Activated naive CD4-positive, alpha-beta T cell (primary cell): Measurements from ENCODE around the gene PERM1.
"Not testable (repeated sequence)": the region's sequence is repeated elsewhere in the genome, so short reads cannot be mapped to it uniquely, and the experiment has no call there.

ENCODE experiments used
- DNase-seq, 4 experiments: peaks; one replicate each; lab custom pipeline; 2025; lab: John Stamatoyannopoulos, UW

The PERM1 gene

GRCh38 chr1:997993-998744 lies 16.3 kb upstream of the PERM1 start:
- no peak for DNase-seq

DNA sequence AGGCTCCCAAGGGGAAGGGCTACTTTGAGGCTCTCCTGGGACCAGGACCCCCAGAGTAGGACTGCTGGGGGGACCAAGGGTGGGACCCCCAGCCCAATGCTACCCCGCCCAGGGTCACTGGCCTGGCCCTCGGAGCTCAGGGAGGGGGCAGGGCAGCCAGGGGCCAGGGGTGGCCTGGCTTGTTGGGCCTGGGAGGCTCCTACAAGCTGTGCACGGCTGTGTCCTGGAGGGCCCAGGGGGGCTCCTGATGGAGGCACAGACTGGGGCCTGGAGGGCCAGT lies 15.8 kb upstream of the PERM1 start:
- no peak for DNase-seq

DNA sequence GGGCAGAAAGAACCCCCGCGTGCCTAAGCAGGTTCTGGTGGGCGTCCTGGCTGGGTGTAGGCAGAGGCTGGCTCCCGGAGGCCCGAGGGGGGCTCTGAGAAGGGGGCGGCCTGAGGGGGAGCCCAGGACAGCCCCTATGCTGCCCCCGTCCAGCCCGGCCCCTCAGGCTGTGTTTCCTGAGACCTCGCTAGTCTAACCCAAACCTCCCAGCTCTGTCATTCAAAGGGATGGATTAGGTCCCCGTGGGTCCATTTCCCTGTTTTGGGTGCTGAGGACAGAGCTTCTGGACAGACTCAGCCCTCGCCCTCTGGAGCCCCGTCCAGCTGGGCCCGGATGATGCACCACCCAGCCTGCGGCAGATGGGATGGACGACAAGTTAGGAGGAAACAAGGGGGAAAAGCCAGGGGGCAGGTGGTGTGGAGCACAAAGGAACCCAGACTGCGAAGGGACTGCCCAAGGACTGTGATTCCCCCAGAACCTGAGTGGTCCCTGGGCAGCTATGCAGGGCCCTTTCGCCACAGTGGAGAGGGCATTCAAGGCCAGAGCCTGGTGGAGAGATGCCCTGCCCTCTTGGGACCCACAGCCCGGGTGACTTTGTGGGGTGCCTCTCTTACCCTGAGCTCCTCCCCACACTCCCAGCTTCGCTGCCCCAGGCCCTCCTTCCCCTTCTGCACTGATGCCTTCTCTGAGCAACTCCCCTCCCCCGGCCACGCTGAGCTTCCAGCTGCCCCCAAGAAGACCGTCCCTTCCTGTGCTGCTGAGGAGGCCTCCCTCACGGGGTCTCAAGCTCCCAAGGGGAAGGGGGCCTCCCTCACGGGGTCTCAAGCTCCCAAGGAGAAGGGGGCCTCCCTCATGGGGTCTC lies 15.2 kb upstream of the PERM1 start:
- no peak for DNase-seq

DNA sequence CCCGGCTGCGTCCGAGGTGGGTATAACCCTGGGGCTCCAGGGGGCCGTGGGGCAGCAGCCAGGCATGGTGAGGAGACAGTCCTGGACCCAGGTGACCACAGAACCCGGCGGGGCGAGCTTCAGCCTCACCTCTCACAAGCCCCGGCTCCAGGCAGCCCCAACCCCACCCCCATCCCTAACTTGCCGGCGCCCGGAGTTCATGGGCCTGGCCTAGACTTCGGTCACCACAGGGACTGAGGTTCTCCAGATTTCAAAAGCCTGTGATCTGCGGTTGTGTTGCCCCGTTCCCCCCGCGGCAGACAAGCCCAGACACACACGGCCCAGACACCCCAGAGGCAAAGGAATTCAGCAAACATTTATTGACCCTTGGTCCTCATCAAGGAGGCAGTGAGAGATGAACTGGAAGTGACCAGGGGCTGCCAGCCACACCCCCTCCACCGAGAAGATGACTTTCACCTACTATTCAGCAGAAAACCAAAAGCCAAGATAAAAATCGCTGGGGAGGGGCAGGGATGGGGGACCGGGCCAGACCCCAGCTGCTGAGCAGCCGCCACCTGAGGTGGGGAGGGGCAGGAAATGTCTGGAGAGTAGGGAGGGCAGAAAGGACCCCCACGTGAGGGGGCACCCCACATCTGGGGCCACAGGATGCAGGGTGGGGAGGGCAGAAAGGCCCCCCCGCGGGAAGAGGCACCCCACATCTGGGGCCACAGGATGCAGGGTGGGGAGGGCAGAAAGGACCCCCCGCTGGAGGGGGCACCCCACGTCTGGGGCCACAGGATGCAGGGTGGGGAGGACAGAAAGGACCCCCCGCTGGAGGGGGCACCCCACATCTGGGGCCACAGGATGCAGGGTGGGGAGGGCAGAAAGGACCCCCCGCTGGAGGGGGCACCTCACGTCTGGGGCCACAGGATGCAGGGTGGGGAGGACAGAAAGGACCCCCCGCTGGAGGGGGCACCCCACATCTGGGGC lies 14.1 kb upstream of the PERM1 start:
- DNase-seq: no peak

GRCh38 chr1:994546-994945 lies 12.7 kb upstream of the PERM1 start:
- DNase-seq: not testable (repeated sequence)

DNA sequence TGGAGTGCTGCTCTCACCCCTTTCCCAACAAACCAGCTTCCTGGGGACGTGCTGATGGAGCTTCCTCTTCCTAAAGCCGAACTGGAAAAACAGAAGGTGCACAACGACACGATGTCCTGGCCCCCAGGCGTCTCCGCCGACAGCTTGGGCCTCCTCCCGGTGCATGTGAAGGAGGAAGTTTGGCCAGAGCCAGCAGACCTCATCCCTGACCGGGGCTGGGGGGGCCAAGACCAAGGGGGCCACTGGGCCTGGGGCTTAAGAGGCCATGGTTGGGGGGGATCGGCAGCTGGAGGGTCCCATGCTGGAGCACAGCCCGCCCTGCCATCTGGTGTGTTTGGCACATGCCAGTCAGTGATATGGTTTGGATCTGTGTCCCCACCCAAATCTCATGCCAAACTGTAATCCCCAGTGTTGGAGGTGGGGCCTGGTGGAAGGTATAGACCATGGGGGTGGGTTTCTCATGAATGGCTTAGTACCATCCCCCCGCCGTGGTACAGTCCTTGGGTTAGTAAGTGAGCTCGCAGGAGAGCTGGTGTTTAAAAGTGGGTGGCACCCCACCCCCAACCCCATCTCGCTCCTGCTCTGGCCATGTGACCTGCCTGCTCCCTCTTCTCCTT lies 11.6 kb upstream of the PERM1 start:
- DNase-seq: no peak

DNA sequence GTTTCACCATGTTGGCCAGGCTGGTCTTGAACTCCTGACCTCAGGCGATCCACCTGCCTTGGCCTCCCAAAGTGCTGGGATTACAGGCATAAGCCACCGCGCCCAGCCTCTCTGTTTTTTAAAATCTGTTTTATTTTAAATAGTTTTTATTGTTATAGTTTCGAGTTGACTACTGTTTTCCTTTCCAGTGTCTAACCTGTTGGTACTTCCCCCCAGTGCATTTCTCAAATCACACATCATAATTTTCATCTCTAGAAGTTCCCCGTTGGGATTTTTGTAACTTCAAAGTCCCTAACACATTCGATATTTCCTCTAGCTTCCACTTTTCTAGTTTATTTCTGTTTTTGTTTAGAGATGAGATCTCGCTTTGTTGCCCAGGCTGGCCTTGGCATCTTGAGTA lies 10.5 kb upstream of the PERM1 start:
- DNase-seq: no peak

DNA sequence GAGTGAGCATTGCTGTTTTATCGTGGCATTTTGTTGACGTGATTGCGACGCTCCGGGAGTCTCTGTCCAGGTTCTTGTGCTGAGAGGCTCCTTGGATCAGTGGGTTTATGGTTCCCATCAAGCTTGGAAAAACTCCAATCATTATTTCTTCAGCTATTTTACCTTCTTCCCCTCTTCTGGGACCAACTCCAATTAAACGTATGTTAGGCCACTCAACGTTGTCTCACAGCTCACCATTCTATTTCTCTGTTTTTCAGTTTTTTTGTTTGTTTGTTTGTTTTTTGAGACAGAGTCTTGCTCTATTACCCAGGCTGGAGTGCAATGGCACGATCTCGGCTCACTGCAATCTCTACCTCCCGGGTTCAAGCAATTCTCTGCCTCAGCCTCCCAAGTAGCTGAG lies 10.0 kb upstream of the PERM1 start:
- no peak for DNase-seq

DNA sequence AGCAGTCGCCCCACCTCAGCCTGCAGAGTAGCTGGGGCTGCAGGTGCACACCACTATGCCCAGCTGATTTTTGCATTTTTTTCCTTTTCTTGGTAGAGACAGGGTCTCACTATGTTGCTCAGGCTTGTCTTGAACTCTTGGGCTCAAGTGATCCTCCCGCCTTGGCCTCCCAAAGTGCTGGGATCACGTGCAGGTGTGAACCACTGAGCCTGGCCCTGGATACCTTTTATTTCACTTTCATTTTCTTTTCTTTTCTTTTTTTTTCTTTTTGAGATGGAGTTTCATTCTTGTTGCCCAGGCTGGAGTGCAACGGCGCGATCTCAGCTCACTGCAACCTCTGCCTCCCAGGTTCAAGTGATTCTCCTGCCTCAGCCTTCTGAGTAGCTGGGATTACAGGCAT lies 9.4 kb upstream of the PERM1 start:
- DNase-seq: not testable (repeated sequence)

- DNase-seq: not testable (repeated sequence)
Observed at GRCh38 chr1:988061-988460, 6.2 kb upstream of the PERM1 start.

DNA sequence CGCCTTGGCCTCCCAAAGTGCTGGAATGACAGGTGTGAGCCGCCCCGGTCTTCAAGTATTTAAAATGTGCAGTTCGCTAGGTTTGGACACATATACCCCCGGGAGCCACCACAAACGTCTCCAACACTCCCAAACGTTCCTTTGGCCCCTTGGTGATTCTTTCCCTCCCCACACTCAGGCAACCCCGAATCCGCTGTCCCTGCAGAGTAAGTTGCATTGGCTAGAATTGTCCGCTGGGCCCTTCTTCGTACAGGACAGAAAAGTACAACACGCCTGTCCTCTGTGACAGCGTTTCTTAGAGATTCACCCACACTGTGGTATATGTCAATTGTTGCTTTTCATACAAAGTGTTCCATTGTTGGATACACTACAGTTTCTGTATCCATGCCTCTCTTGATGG lies 3.2 kb upstream of the PERM1 start:
- DNase-seq: no peak

- DNase-seq: no peak
Observed at GRCh38 chr1:984476-984814, 2.6 kb upstream of the PERM1 start.

DNA sequence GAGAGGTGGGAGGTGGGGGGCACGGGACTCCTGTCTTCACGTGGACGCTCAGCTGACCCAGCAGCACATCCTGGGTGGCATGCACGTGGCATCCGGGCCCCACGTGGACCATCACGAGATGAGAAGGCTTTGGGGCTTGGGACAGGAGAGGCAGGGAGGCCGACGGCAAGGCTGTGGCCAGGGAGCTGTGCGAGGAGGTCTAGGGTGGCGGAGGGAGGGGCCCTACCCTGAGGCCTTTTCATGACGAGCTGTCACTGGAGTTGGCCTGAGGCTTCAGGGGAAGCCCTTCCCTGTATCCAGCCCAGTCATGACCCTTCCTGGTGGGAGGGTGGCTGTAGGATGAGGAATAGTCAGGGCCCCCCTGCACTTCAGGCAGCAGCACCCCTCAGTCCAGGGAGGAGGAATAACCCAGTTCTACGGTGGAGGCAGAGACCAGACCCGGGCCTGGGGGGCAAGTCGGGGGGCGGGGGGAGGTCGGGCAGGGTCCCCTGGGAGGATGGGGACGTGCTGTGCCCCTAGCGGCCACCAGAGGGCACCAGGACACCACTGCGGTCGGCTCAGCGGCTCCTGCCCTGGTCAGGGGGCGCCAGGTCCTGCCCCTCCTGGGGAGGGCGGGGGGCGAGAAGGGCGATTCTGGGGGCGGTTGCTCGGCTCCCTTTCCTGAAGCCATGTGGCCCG lies 2.0 kb upstream of the PERM1 start:
- peak in 3 of 4 experiments; percentile 38 to 66 (median 46) for DNase-seq

DNA sequence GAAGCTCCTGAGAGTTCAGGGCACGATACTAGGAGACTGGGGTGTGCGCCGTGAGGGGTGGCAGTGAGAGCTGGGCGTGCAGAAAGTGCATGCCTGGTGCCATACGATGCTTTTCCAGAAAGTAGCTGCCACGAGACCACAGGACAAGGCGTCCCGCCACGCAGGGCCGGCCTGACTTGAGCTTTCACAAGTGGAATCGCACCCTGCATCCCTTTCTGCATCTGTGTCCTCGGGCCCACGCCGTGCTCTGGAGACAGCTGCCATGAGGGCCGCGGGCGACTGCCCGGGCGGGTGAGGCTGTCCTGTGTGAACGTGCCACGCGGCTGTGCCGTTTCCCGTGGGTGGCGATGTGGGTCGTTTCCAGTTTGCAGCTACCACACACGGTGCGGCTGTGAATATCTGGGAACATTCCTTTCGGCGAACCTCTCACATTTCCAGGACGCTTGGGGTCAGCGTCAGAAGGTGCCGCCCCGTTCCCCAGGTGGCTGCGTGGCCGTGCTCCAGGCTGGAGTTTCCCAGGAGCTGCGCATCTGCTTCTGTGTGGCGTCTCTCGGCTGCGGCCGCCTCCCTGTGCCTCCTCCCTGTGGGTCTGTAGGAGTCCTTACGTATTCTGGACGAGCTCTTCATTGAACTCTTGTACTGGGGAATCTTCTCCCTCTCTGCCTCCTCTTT lies 1.0 kb upstream of the PERM1 start:
- no peak for DNase-seq

GRCh38 chr1:981491-981954 lies 370 bp downstream of the PERM1 start:
- DNase-seq: no peak

GRCh38 chr1:980602-981395 lies 1.1 kb downstream of the PERM1 start:
- no peak for DNase-seq

GRCh38 chr1:980137-980571 lies 1.7 kb downstream of the PERM1 start:
- DNase-seq: no peak

- DNase-seq: no peak
Observed at GRCh38 chr1:979744-980072, 2.2 kb downstream of the PERM1 start.

DNA sequence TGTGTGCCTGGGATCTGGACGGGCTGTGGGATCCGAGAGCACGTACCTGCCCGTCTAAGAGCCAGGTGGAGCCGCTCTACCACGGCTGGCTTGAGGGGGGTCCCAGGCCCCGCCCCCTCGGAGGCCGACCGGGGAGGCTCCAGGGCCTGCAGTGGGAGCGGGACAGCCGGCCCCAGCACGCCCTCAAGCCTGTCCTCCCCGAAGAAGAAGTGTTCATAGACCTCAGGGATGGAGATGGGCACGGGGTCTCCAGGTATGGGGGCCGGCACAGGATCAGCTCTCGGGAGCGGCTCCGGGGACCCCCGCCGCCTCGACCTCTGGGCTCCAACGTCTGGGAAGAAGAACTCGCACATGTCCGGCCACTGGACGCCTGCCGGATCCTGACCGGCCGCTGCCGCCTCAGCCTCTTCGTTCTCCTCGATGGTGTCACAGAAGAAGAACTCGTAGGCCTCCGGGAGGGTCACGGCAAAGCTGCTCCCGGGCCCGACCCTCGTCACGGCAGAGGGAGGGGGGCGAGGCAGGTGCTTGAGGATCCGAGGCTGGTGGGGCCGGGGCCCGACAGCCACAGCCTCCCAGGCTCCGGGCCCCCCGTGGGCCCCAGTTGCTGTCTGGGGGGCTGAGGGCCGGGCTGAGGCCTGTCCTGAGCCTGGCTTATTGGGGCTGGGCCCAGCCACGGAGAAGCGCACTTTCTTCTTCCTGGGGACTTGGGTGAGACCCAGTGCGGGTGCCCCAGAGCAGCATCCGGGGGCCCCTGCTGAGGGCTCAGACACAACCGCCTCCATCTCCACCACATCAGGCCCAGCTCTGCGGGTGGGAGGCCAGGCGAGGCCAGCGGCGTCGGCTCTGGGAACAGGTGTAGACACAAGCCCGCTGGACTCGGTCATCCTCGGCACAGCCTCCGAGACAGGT lies 2.8 kb downstream of the PERM1 start:
- no peak for DNase-seq
